ENCODE measurements around the gene CREBBP. TPM values are rescaled to one million over a fixed set of nuclear protein-coding genes. Genes with fewer than 3 reads are reported as not detected.
A peak's percentile ranks its signal among the peaks of the same experiment; 100 is the strongest.

The CREBBP gene
- total and polyA plus RNA-seq, 2 experiments from 2014 or later = 36.9 to 54.8 TPM

DNA sequence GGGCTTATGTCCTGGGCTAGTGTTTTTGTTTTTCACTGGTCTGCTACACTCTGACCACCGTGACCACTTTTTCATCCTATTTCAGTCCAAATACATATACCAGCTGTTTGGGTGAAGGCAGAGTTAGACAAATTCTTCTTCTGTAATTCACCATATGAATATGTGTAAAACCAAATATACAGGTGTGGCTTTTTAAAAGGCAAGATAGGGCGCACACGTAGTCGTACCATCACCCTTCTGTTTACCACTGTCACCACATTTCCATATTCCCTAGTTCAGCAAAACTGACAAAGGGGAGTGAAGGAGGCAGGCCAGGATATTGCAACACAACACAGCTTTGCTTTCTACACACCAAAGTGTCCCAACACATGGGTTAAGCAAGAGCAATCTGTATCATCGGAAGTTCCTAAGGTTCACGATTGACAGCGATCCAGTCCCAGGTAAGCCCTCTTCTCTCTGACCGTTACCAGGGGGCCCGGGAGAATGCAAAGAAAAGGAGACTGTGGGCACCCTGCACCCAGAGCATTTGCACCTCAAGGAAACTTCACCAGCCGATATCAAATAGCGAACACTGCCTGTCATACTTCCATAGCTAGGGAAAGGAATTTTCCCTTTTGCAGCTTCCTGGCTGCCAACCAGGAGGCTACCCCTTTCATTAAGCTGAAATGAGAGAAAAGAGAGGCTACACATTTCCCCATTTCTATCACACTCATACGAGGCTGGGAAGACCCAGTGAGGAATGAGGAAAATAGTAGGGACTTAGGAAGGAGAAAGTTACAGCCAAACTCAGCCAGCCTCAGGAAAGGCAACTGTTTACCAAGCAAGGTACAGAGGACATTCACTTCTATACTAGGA is 23.1 kb downstream of the CREBBP start (continued):
- TF ChIP-seq, protein P1, sequence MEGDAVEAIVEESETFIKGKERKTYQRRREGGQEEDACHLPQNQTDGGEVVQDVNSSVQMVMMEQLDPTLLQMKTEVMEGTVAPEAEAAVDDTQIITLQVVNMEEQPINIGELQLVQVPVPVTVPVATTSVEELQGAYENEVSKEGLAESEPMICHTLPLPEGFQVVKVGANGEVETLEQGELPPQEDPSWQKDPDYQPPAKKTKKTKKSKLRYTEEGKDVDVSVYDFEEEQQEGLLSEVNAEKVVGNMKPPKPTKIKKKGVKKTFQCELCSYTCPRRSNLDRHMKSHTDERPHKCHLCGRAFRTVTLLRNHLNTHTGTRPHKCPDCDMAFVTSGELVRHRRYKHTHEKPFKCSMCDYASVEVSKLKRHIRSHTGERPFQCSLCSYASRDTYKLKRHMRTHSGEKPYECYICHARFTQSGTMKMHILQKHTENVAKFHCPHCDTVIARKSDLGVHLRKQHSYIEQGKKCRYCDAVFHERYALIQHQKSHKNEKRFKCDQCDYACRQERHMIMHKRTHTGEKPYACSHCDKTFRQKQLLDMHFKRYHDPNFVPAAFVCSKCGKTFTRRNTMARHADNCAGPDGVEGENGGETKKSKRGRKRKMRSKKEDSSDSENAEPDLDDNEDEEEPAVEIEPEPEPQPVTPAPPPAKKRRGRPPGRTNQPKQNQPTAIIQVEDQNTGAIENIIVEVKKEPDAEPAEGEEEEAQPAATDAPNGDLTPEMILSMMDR (conservative IDR thresholded peaks at IDR 0.05; ENCODE audit: low read depth in 2 of 2) = no peak
- TF ChIP-seq JUNB (IDR thresholded peaks at IDR 0.05; ENCODE audit: unreplicated experiment) = no peak
- no peak for TF ChIP-seq POLR2AphosphoS5 (IDR thresholded peaks at IDR 0.05; ENCODE audit: low read depth)

DNA sequence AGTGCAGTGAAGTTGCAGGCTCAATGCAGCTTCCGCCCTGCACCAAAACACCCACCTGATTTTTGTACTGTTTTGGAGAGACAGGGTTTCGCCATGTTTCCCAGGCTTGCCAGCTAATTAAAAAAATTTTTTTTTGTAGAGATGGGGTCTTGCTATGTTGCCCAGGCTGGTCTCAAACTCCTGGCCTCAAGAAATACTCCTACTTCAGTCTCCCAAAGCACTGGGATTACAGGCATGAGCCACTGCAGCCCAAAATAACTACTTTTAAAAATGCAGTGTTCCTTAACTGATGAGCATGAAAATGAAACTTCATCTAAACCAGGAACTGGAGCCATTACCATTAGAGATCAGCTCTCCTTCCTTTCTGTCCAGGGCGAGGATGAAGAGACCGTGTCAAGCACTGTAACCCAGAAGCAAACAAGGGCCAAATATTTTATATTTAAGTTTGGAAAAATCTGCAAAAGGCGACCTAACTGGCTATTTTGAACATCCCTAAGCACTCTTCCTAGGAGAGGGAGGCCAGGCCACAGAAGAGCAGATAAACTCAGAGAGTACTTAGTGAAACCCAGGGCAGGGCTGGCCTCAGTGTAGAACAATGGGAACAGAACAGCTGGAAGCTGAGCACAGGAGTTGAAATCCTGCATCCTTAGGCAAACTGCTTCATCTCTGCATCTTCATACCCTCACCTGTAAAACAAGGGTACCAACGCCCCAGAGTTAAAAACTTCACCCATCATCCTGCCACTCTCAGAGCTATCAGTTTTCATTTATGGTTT is 24.0 kb downstream of the CREBBP start:
- H3K4me3 ChIP-seq = no peak overlapping the region
- H3K9me2 ChIP-seq (ENCODE audit: insufficient read depth) = no peaks in the 10 kb centered on the region
- Mint-ChIP-seq H3K36me3 (ENCODE audit: low read depth) (no peaks in the 10 kb centered on the region), H3K27me3 (ENCODE audit: insufficient read depth, low read depth, poor library complexity) (no peaks in the 10 kb centered on the region), H3K9me3 (no peaks in the 10 kb centered on the region), H3K27ac (no peak overlapping the region), H3K4me3 (no peak overlapping the region), H3K4me1 (peaks cover 32% of the 10 kb centered on the region)
- peaks cover 79% of the 10 kb centered on the region for H4K20me1 ChIP-seq (replicated peaks; ENCODE audit: insufficient read depth)
- no peak overlapping the region for H3K4me2 ChIP-seq
- H3K36me3 ChIP-seq (ENCODE audit: insufficient read depth) = no peaks in the 10 kb centered on the region
- no peaks in the 10 kb centered on the region for H3F3A ChIP-seq (replicated peaks; ENCODE audit: low read depth)
- ATAC-seq = peak; percentile 81
- H3K27ac ChIP-seq (ENCODE audit: low read depth) = peak overlapping the region; percentile 73; the same call in 1 of the 2 replicates
- H3K4me1 ChIP-seq (ENCODE audit: insufficient read depth) = peaks cover 19% of the 10 kb centered on the region
- DNase-seq (ENCODE audit: low spot score) = peak; percentile 60
- H3K27me3 ChIP-seq (ENCODE audit: insufficient read depth) = no peaks in the 10 kb centered on the region
- peaks cover 100% of the 10 kb centered on the region for H3K79me2 ChIP-seq (replicated peaks; ENCODE audit: insufficient read depth)
- H2AFZ ChIP-seq = no peak overlapping the region
- TF ChIP-seq ZNF331 (CRISPR knock-in tag; IDR thresholded peaks at IDR 0.05; ENCODE audit: low read depth) (no peak), EZH2phosphoT487 (IDR thresholded peaks at IDR 0.05; ENCODE audit: unreplicated experiment) (no peak), ZNF114 (CRISPR knock-in tag; IDR thresholded peaks at IDR 0.05) (no peak)
- TF ChIP-seq, protein P1 (conservative IDR thresholded peaks at IDR 0.05; ENCODE audit: low read depth in 2 of 2) = no peak
- TF ChIP-seq, protein P2, sequence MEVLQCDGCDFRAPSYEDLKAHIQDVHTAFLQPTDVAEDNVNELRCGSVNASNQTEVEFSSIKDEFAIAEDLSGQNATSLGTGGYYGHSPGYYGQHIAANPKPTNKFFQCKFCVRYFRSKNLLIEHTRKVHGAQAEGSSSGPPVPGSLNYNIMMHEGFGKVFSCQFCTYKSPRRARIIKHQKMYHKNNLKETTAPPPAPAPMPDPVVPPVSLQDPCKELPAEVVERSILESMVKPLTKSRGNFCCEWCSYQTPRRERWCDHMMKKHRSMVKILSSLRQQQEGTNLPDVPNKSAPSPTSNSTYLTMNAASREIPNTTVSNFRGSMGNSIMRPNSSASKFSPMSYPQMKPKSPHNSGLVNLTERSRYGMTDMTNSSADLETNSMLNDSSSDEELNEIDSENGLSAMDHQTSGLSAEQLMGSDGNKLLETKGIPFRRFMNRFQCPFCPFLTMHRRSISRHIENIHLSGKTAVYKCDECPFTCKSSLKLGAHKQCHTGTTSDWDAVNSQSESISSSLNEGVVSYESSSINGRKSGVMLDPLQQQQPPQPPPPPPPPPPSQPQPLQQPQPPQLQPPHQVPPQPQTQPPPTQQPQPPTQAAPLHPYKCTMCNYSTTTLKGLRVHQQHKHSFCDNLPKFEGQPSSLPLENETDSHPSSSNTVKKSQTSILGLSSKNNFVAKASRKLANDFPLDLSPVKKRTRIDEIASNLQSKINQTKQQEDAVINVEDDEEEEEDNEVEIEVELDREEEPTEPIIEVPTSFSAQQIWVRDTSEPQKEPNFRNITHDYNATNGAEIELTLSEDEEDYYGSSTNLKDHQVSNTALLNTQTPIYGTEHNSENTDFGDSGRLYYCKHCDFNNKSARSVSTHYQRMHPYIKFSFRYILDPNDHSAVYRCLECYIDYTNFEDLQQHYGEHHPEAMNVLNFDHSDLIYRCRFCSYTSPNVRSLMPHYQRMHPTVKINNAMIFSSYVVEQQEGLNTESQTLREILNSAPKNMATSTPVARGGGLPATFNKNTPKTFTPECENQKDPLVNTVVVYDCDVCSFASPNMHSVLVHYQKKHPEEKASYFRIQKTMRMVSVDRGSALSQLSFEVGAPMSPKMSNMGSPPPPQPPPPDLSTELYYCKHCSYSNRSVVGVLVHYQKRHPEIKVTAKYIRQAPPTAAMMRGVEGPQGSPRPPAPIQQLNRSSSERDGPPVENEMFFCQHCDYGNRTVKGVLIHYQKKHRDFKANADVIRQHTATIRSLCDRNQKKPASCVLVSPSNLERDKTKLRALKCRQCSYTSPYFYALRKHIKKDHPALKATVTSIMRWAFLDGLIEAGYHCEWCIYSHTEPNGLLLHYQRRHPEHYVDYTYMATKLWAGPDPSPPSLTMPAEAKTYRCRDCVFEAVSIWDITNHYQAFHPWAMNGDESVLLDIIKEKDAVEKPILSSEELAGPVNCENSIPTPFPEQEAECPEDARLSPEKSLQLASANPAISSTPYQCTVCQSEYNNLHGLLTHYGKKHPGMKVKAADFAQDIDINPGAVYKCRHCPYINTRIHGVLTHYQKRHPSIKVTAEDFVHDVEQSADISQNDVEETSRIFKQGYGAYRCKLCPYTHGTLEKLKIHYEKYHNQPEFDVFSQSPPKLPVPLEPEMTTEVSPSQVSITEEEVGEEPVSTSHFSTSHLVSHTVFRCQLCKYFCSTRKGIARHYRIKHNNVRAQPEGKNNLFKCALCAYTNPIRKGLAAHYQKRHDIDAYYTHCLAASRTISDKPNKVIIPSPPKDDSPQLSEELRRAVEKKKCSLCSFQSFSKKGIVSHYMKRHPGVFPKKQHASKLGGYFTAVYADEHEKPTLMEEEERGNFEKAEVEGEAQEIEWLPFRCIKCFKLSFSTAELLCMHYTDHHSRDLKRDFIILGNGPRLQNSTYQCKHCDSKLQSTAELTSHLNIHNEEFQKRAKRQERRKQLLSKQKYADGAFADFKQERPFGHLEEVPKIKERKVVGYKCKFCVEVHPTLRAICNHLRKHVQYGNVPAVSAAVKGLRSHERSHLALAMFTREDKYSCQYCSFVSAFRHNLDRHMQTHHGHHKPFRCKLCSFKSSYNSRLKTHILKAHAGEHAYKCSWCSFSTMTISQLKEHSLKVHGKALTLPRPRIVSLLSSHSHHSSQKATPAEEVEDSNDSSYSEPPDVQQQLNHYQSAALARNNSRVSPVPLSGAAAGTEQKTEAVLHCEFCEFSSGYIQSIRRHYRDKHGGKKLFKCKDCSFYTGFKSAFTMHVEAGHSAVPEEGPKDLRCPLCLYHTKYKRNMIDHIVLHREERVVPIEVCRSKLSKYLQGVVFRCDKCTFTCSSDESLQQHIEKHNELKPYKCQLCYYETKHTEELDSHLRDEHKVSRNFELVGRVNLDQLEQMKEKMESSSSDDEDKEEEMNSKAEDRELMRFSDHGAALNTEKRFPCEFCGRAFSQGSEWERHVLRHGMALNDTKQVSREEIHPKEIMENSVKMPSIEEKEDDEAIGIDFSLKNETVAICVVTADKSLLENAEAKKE (CRISPR knock-in tag; IDR thresholded peaks at IDR 0.05) = no peak
- TF ChIP-seq, protein P3, sequence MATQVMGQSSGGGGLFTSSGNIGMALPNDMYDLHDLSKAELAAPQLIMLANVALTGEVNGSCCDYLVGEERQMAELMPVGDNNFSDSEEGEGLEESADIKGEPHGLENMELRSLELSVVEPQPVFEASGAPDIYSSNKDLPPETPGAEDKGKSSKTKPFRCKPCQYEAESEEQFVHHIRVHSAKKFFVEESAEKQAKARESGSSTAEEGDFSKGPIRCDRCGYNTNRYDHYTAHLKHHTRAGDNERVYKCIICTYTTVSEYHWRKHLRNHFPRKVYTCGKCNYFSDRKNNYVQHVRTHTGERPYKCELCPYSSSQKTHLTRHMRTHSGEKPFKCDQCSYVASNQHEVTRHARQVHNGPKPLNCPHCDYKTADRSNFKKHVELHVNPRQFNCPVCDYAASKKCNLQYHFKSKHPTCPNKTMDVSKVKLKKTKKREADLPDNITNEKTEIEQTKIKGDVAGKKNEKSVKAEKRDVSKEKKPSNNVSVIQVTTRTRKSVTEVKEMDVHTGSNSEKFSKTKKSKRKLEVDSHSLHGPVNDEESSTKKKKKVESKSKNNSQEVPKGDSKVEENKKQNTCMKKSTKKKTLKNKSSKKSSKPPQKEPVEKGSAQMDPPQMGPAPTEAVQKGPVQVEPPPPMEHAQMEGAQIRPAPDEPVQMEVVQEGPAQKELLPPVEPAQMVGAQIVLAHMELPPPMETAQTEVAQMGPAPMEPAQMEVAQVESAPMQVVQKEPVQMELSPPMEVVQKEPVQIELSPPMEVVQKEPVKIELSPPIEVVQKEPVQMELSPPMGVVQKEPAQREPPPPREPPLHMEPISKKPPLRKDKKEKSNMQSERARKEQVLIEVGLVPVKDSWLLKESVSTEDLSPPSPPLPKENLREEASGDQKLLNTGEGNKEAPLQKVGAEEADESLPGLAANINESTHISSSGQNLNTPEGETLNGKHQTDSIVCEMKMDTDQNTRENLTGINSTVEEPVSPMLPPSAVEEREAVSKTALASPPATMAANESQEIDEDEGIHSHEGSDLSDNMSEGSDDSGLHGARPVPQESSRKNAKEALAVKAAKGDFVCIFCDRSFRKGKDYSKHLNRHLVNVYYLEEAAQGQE (IDR thresholded peaks at IDR 0.05; ENCODE audit: unreplicated experiment) = no peak
